Stomach (tissue), 4 donors: Measurements from ENCODE around the gene NEDD4.

Experiments
- EP300 ChIP-seq: sonication (generic); formaldehyde crosslinking; IDR thresholded peaks from one replicate; pipeline ENCODE4 v1.6.1; 2017; ENCODE audit warnings: antibody characterized with exemption
- POLR2A ChIP-seq, 4 donors: fragments of 450-650 bp; IDR thresholded peaks; one replicate each; pipeline ENCODE4 v1.6.1; 2016; ENCODE audit warnings: antibody characterized with exemption in 4 of 4, control low read depth in 2 of 4, mild to moderate bottlenecking in 1 of 4, moderate library complexity in 1 of 4
- TF ChIP-seq, protein P1 (sequence below), 7 experiments: fragments of 450-650 bp in 4 of 7; fragments of 200-600 bp in 3 of 7; sonication (generic) in 3 of 7; IDR thresholded peaks; one replicate each; pipeline ENCODE4 v1.5.1; 2016 to 2019; ENCODE audit warnings: antibody characterized with exemption in 7 of 7, control low read depth in 2 of 7, mild to moderate bottlenecking in 1 of 7

GRCh38 chr15:55800216-55800615 is 193.2 kb downstream of the NEDD4 start:
- no peak for TF ChIP-seq EP300
- TF ChIP-seq, protein P1, sequence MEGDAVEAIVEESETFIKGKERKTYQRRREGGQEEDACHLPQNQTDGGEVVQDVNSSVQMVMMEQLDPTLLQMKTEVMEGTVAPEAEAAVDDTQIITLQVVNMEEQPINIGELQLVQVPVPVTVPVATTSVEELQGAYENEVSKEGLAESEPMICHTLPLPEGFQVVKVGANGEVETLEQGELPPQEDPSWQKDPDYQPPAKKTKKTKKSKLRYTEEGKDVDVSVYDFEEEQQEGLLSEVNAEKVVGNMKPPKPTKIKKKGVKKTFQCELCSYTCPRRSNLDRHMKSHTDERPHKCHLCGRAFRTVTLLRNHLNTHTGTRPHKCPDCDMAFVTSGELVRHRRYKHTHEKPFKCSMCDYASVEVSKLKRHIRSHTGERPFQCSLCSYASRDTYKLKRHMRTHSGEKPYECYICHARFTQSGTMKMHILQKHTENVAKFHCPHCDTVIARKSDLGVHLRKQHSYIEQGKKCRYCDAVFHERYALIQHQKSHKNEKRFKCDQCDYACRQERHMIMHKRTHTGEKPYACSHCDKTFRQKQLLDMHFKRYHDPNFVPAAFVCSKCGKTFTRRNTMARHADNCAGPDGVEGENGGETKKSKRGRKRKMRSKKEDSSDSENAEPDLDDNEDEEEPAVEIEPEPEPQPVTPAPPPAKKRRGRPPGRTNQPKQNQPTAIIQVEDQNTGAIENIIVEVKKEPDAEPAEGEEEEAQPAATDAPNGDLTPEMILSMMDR (IDR thresholded peaks at IDR 0.05) = no peak
- no peak for TF ChIP-seq POLR2A (IDR thresholded peaks at IDR 0.05)
